Measurements from ENCODE around the gene GGN. TPM values are rescaled to one million over a fixed set of nuclear protein-coding genes. Genes with fewer than 3 reads are reported as not detected.

GGN gene
- total and polyA plus RNA-seq, 9 of the 15 experiments (the other 6 are each of a cell fraction or from before 2014, with no cell fraction given) = 0.15 to 0.33 TPM; not detected in 7

GRCh38 chr19:38409631-38410133 is 21.8 kb upstream of the GGN start (continued):
- TF ChIP-seq BCOR (IDR thresholded peaks at IDR 0.05) (0 out of 2 replicates have a peak, but pooled peaks have one; percentile 25), FOSL1 (tag; conservative IDR thresholded peaks at IDR 0.05) (no peak), ZNF551 (CRISPR knock-in tag; IDR thresholded peaks at IDR 0.05) (no peak), SUPT5H (IDR thresholded peaks at IDR 0.05) (peak; percentile 40; the same call in 1 of the 2 replicates), CEBPB (tag; IDR thresholded peaks at IDR 0.05) (peak; percentile 54; the same call in 1 of the 2 replicates), NBN (IDR thresholded peaks at IDR 0.05; ENCODE audit: low read depth) (no peak), ATF3 (IDR thresholded peaks at IDR 0.05) (peak; percentile 78), ATF3 (CRISPR knock-in tag; conservative IDR thresholded peaks at IDR 0.05) (no peak), KAT8 (IDR thresholded peaks at IDR 0.05; ENCODE audit: low read depth) (no peak), CEBPG (CRISPR knock-in tag; IDR thresholded peaks at IDR 0.05) (peak; percentile 53; the same call in 1 of the 2 replicates), CEBPG (tag; conservative IDR thresholded peaks at IDR 0.05 in 1 of 2, IDR thresholded peaks at IDR 0.05 in 1 of 2) (peak in 1 of 2 experiments; percentile 18; a peak in 1 of 4 replicates)

- ChIA-PET POLR2A (interaction anchor here (0.5 to 3.5 kb wide), 4 partner anchors 9 to 109 kb away, joined by 3 to 30 read pairs (median 3); no protein-coding TSS in a partner anchor), CTCF (ENCODE audit: low intra/inter-chr PET ratio) (no interaction called here)
- H3K4me2 ChIP-seq (ENCODE audit: insufficient read depth, low read length) = no peak overlapping the region
- no peak for DNase-seq (ENCODE audit: extremely low read depth in 1 of 4, low spot score in 3 of 4)
- H3K79me2 ChIP-seq (ENCODE audit: control insufficient read depth, insufficient read depth, low read length) = peaks cover 17% of the 10 kb centered on the region; the same call in 2 of the 3 replicates
- in situ Hi-C loops (cut with MboI) (no loop called here), intact Hi-C loops (cut with micrococcal nuclease) (no loop called here)
- no peaks in the 10 kb centered on the region for H3K27me3 ChIP-seq (ENCODE audit: control insufficient read depth in 2 of 2, insufficient read depth in 2 of 2, low read length in 2 of 2)
- peaks cover 3% of the 10 kb centered on the region for H3K9me1 ChIP-seq (ENCODE audit: control insufficient read depth, insufficient read depth, low read length)
- H3K9me3 ChIP-seq (replicated peaks; ENCODE audit: control insufficient read depth, insufficient read depth, low read depth, low read length) = no peaks in the 10 kb centered on the region
- no TSS peak for BruUV-seq (replicated peaks)
- no peak overlapping the region for H3K4me3 ChIP-seq
- H2AFZ ChIP-seq (ENCODE audit: low read depth, low read length) = no peak overlapping the region
- peaks cover 9 to 35% of the 10 kb centered on the region in 2 experiments; a peak in 4 of 5 replicates for H3K4me1 ChIP-seq (replicated peaks in 1 of 2; ENCODE audit: control insufficient read depth in 2 of 2, insufficient read depth in 2 of 2, low read length in 2 of 2)
- H3K9ac ChIP-seq (ENCODE audit: insufficient read depth in 1 of 2, low read depth in 2 of 2, low read length in 2 of 2) = peak overlapping the region in 1 of 2 experiments; percentile 74; a peak in 2 of 4 replicates
- H4K20me1 ChIP-seq (replicated peaks; ENCODE audit: control insufficient read depth, insufficient read depth, low read length) = no peaks in the 10 kb centered on the region
- 90% methylated on average over 8 of the region's 8 CpGs for WGBS (ENCODE audit: insufficient coverage, low coverage, missing lambda C conversion rate)
- ATAC-seq = no peak
- peaks cover 27% of the 10 kb centered on the region; the same call in 2 of the 3 replicates for H3K36me3 ChIP-seq (ENCODE audit: control insufficient read depth, insufficient read depth, low read length)
- no peak overlapping the region for H3K27ac ChIP-seq (ENCODE audit: extremely low read depth, low read depth, low read length)
- no peak for FAIRE-seq
- no peak for TF ChIP-seq NFATC3 (IDR thresholded peaks at IDR 0.05)
- peak; percentile 78 for TF ChIP-seq ZBTB33 (CRISPR knock-in tag; IDR thresholded peaks at IDR 0.05)
- TF ChIP-seq ELF2 (CRISPR knock-in tag; IDR thresholded peaks at IDR 0.05) = no peak
Observed at GRCh38 chr19:38405276-38405675, 17.4 kb upstream of the GGN start.

Measured in K562 (cell line).